HCT116 (cell line): ENCODE data around the gene FKBP1C. TPM values are rescaled to one million over a fixed set of nuclear protein-coding genes. Genes with fewer than 3 reads are reported as not detected.
A peak's percentile ranks its signal among the peaks of the same experiment; 100 is the strongest.
"Not testable (repeated sequence)": the region's sequence is repeated elsewhere in the genome, so short reads cannot be mapped to it uniquely, and the experiment has no call there.

Experiments
- ATAC-seq: fragments of 200-7000 bp; cut with Tn5 transposase; 2 replicates; pipeline ENCODE4 v1.9.1; 2020; ENCODE audit warnings: mild to moderate bottlenecking, moderate library complexity
- Bru-seq: library from RNA; stranded (reverse); fragments of 400-500 nt; gene quantifications from one replicate; lab custom pipeline; 2021; lab: Mats Ljungman, UMichigan
- BruChase-seq, 2 experiments: library from RNA; stranded (reverse); fragments of 400-500 nt; gene quantifications; one replicate each; lab custom pipeline; 2021; lab: Mats Ljungman, UMichigan
- BruUV-seq: library from RNA; stranded (reverse); fragments of 400-500 nt; replicated peaks from 2 replicates; lab custom pipeline; 2021; lab: Mats Ljungman, UMichigan
- CTCF ChIA-PET: fragments of 300-600 bp; sonication (Branson Sonifier 250); formaldehyde crosslinking; loops from one replicate; lab custom pipeline; 2021; ENCODE audit warnings: antibody characterized with exemption; lab: Charles Lee
- POLR2A ChIA-PET: fragments of 300-600, 350-600 bp; sonication (Branson Sonifier 250); formaldehyde crosslinking; loops from one replicate; lab custom pipeline; 2021; ENCODE audit warnings: antibody characterized with exemption; lab: Charles Lee
- RAD21 ChIA-PET, 2 experiments: fragments of 300-600 bp; sonication (Branson Sonifier 250); formaldehyde crosslinking; loops; one replicate each; lab custom pipeline; 2023; ENCODE audit warnings: low total read pairs in 2 of 2; ENCODE audit not compliant: uncharacterized antibody in 2 of 2, unreplicated experiment in 2 of 2, low non-redundant PET in 1 of 2; lab: Charles Lee
- DNase-seq: peaks from one replicate; pipeline ENCODE4 v3.0.0-alpha.2; 2010; ENCODE audit warnings: low read depth, low spot score
- H2AFZ ChIP-seq: fragments of 200-600 bp; shearing (Covaris generic), sonication (generic); 2 replicates; pipeline ENCODE4 v1.6.1; 2017; ENCODE audit warnings: low read depth, mixed run types, mixed read lengths, antibody characterized with exemption, low read length; ENCODE audit not compliant: poor library complexity, severe bottlenecking
- H3K27ac ChIP-seq: 2 replicates; pipeline ENCODE4 v1.5.1; 2012; ENCODE audit warnings: low read depth, low read length
- H3K27me3 ChIP-seq: fragments of 200-600 bp; sonication (generic); 2 replicates; pipeline ENCODE4 v1.6.1; 2016; ENCODE audit warnings: mixed run types, low read length, mixed read lengths; ENCODE audit not compliant: insufficient read depth
- H3K36me3 ChIP-seq, 2 experiments: fragments of 200-500 bp in 1 of 2; fragments of 200-600 bp in 1 of 2; sonication (Bioruptor generic) in 1 of 2; sonication (generic) in 1 of 2; 2 replicates each; pipeline versions ENCODE4 v1.5.1 to v1.6.1; 2014 to 2016; ENCODE audit warnings: low read length in 2 of 2, inconsistent platforms in 1 of 2, mixed read lengths in 1 of 2, mixed run types in 1 of 2; ENCODE audit not compliant: insufficient read depth in 2 of 2, control insufficient read depth in 1 of 2
- H3K4me1 ChIP-seq, 2 experiments: fragments of 200-600 bp in 1 of 2; sonication (generic) in 1 of 2; 2 replicates each; pipeline versions ENCODE4 v1.5.1 to v1.6.1; 2012 to 2017; ENCODE audit warnings: low read length in 2 of 2, inconsistent platforms in 1 of 2, mild to moderate bottlenecking in 1 of 2, mixed read lengths in 1 of 2, mixed run types in 1 of 2, moderate library complexity in 1 of 2; ENCODE audit not compliant: insufficient read depth in 2 of 2, control insufficient read depth in 1 of 2
- H3K4me2 ChIP-seq: fragments of 200-600 bp; sonication (generic); 2 replicates; pipeline ENCODE4 v1.6.1; 2017; ENCODE audit warnings: mixed run types, low read length, mixed read lengths
- H3K4me3 ChIP-seq, 2 experiments: fragments of 200-600 bp in 1 of 2; sonication (generic) in 1 of 2; replicated peaks in 1 of 2; 2 replicates each; pipeline ENCODE4 v1.5.1; 2011 to 2016; ENCODE audit warnings: low read length in 2 of 2, control low read depth in 1 of 2, low read depth in 1 of 2, mild to moderate bottlenecking in 1 of 2, mixed read lengths in 1 of 2, mixed run types in 1 of 2
- H3K79me2 ChIP-seq: fragments of 200-600 bp; sonication (generic); 2 replicates; pipeline ENCODE4 v1.6.1; 2017; ENCODE audit warnings: mild to moderate bottlenecking, mixed run types, low read length, moderate library complexity, mixed read lengths; ENCODE audit not compliant: insufficient read depth
- H3K9ac ChIP-seq: fragments of 200-600 bp; sonication (generic); 2 replicates; pipeline ENCODE4 v1.6.1; 2016; ENCODE audit warnings: low read length, mixed read lengths
- H3K9me2 ChIP-seq: fragments of 200-600 bp; sonication (generic), shearing (Covaris generic); 2 replicates; pipeline ENCODE4 v1.6.1; 2017; ENCODE audit warnings: mixed run types, mild to moderate bottlenecking, moderate library complexity; ENCODE audit not compliant: insufficient read depth
- H3K9me3 ChIP-seq, 2 experiments: fragments of 200-500 bp in 1 of 2; fragments of 200-600 bp in 1 of 2; sonication (Bioruptor generic) in 1 of 2; sonication (generic) in 1 of 2; 2 replicates each; pipeline ENCODE4 v1.6.1; 2014 to 2017; ENCODE audit warnings: low read length in 2 of 2, mixed read lengths in 2 of 2, inconsistent platforms in 1 of 2, low read depth in 1 of 2, mild to moderate bottlenecking in 1 of 2, mixed run types in 1 of 2, moderate library complexity in 1 of 2; ENCODE audit not compliant: control insufficient read depth in 1 of 2, insufficient read depth in 1 of 2
- H4K20me1 ChIP-seq: fragments of 200-600 bp; sonication (generic), shearing (Covaris generic); 2 replicates; pipeline ENCODE4 v1.6.1; 2017; ENCODE audit warnings: mixed run types, mild to moderate bottlenecking, moderate library complexity; ENCODE audit not compliant: insufficient read depth
- intact Hi-C: fragments of 100-400 bp; cut with micrococcal nuclease; formaldehyde crosslinking; loops from 2 replicates; pipeline ENCODE4 v1.10.0; 2022
- long read RNA-seq: library from polyadenylated mRNA; unstranded; transcript quantifications from one replicate; pipeline ENCODE4 v2.0.0, GENCODE V29; 2021; ENCODE audit not compliant: unreplicated experiment
- polyA plus RNA-seq: library from polyadenylated mRNA; unstranded; fragments of >200 nt; gene quantifications from 2 replicates; pipeline ENCODE4 v1.2.1, GENCODE V29; 2012; ENCODE audit warnings: missing spikeins
- total RNA-seq: library from RNA; stranded (reverse); gene quantifications from one replicate; pipeline ENCODE4 v1.2.1, GENCODE V29; 2021; ENCODE audit not compliant: unreplicated experiment

The FKBP1C gene
- total RNA-seq (1.6 TPM), Bru-seq, nascent RNA (not detected), BruChase-seq, experiment 1, labeled RNA remaining after a 6-hour chase (percentile 19 among the genes with signal in this experiment), BruChase-seq, experiment 2, labeled RNA remaining after a 2-hour chase (not detected)
- polyA plus RNA-seq, result 0.97 and 1.3 TPM in 2 replicates
- long read RNA-seq, result 0 reads

DNA sequence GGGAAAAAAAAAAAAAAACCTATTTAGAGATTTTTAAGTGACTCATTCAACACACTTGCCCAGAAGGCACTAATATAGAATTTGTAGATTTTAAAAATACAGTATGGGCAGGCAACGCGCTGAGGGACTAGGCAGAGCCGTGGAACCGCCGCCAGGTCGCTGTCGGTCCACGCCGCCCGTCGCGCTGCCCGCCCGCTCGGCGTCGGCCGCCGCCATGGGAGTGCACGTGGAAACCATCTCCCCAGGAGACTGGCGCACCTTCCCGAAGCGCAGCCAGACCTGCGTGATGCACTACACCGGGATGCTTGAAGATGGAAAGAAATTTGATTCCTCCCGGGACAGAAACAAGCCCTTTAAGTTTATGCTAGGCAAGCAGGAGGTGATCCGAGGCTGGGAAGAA is at the start of gene FKBP1C:
Gene FKBP1C, plus strand, starts transcription at position 127 of the 400 bp plus-strand sequence.
- H3K79me2 ChIP-seq, H3K9ac ChIP-seq, H3K9me3 ChIP-seq, CTCF ChIA-PET, DNase-seq, intact Hi-C loops, H2AFZ ChIP-seq, H4K20me1 ChIP-seq, H3K9me2 ChIP-seq, H3K27ac ChIP-seq, H3K36me3 ChIP-seq, H3K27me3 ChIP-seq, H3K4me3 ChIP-seq, BruUV-seq, RAD21 ChIA-PET, H3K4me2 ChIP-seq, POLR2A ChIA-PET, ATAC-seq, H3K4me1 ChIP-seq: not testable (repeated sequence)

DNA sequence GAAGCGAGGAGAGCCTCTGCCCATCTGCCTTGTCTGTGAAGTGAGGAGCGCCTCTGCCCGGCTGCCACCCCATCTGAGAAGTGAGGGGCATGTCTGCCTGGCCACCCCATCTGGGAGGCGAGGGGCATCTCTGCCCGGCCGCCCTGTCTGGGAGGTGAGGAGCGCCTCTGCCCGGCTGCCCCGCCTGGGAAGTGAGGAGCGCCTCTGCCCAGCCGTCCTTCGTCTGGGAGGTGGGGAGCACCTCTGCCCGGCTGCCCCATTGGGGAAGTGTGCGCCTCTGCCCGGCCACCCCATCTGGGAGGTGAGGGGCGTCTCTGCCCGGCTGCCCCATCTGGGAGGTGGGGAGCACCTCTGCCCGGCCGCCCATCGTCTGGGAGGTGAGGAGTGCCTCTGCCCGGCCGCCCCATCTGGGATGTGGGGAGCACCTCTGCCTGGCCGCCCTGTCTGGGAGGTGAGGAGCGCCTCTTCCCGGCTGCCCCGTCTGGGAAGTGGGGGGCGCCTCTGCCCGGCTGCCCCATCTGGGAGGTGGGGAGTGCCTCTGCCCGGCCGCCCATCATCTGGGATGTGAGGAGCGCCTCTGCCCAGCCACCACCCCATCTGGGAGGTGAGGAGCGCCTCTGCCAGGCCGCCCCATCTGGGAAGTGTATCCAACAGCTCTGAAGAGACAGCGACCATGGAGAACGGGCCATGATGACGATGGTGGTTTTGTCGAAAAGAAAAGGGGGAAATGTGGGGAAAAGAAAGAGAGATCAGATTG is 47.0 kb upstream of the FKBP1C start:
- H4K20me1 ChIP-seq, H3K27ac ChIP-seq, H3K36me3 ChIP-seq, POLR2A ChIA-PET, H3K9me2 ChIP-seq, H3K4me1 ChIP-seq, H3K4me2 ChIP-seq, H3K9ac ChIP-seq, H3K79me2 ChIP-seq, H3K27me3 ChIP-seq, DNase-seq, RAD21 ChIA-PET, intact Hi-C loops, H3K9me3 ChIP-seq, ATAC-seq, BruUV-seq, H3K4me3 ChIP-seq, H2AFZ ChIP-seq, CTCF ChIA-PET: not testable (repeated sequence)
